Measurements from ENCODE around the gene ANKRD49. TPM values are rescaled to one million over a fixed set of nuclear protein-coding genes. Genes with fewer than 3 reads are reported as not detected.

ANKRD49 gene, protein sequence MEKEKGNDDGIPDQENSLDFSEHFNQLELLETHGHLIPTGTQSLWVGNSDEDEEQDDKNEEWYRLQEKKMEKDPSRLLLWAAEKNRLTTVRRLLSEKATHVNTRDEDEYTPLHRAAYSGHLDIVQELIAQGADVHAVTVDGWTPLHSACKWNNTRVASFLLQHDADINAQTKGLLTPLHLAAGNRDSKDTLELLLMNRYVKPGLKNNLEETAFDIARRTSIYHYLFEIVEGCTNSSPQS
- total RNA-seq = 7.7 and 10.2 TPM in 2 replicates

DNA sequence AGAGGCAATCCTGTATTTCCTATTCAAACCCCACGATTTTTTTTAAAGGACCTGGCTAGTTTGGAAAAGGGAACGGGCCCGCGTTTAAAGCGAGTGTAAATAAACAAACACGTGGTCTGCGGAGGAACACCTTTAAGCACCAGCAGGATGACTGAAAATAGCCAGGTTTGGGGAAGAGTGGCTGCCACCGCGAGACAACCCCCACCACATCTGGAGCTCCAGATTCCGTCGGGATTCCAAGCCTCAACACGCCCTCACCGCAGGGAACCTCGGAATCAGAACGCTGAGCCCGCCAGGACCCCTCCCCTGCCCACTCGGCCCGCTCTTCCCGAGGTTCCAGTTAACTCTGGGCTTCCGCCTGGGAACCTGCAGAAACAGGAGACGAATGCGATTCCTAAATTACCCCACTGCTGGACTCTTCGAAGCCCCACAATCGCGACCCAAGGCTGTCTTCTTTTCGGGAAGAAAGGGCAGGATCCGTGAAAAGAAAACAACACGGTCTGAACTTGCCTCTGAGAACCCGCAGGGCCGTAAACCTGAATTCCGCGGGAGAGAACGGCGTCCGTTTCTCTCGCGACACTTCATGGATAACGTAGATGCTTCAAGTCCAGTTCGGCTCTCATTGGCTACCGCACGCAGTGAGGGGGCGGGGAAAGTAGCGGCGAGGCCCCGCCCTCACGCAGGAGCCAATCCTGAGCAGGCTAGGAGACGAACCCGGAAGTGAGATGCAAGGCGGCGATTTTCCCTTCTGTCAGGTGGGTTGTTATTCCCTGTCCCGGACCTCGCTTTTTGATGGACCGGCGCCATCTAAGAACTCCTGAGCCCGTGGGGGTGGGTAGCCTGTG, at the start of gene ANKRD49, which contains the start of gene MRE11:
Gene ANKRD49 (plus strand): TSS at position 704 of the 845 bp plus-strand sequence. CDS start 2,710 bp downstream, outside the sequence.
Gene MRE11 (minus strand): TSS at position 564 of the 845 bp plus-strand sequence. CDS start 1,043 bp downstream, outside the sequence.

DNA sequence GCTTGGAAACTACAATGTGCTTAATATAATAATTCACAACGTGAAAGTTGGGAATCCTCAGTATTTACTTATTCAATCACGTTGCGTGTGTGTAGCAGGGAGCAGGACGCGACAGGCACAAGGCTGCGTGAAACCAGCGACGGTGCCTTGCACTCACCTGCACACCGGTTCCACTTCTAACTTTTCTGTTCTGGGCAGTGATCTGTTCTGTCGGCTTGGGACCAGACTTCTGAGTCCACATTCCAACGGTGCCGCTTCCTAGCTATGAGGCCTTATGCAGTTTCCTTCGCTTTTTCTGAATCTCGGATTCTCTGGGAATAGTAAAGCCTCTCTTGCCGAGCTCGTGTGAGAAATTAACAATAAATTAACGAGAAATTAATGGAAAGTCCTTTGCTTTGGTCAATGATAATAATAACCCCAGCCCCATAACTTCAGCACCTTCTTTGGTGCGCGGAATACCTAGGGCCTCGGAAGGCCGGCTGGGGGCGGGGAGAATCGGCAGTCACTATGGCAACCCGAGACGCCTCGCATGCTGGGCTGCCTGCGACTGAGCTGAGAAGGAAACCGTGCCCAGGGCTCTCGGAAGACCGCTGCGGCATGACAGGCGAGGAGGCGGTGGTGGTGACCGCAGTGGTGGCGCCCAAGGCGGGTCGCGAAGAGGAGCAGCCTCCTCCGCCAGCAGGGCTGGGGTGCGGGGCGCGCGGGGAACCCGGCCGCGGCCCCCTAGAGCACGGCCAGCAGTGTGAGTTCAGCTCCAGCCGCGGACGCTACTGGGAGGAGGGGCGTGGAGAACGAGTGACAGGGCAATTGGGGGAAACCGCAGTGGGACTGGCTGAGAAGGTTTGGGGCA, 18.4 kb downstream of the ANKRD49 start, which contains the start of gene C11orf97:
Gene C11orf97 (plus strand): TSS at position 530 of the 850 bp plus-strand sequence. CDS start 68 bp downstream, at position 598.

DNA sequence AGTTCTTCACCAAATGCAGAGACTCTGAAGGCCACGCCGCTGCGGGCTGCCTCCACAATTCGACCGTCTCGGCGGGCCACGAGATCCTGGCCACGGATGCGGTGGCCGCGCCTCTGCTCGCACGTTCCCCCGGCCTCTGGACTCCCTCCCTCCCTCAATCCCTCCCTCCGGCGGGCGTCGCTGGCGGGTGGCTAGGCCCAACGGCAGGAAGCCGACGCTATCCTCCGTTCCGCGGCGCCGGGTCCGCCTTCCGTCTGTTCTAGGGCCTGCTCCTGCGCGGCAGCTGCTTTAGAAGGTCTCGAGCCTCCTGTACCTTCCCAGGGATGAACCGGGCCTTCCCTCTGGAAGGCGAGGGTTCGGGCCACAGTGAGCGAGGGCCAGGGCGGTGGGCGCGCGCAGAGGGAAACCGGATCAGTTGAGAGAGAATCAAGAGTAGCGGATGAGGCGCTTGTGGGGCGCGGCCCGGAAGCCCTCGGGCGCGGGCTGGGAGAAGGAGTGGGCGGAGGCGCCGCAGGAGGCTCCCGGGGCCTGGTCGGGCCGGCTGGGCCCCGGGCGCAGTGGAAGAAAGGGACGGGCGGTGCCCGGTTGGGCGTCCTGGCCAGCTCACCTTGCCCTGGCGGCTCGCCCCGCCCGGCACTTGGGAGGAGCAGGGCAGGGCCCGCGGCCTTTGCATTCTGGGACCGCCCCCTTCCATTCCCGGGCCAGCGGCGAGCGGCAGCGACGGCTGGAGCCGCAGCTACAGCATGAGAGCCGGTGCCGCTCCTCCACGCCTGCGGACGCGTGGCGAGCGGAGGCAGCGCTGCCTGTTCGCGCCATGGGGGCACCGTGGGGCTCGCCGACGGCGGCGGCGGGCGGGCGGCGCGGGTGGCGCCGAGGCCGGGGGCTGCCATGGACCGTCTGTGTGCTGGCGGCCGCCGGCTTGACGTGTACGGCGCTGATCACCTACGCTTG, 50.2 kb downstream of the ANKRD49 start, which contains the start of gene FUT4:
Gene FUT4 (plus strand): TSS at position 227 of the 951 bp plus-strand sequence. CDS start 213 bp downstream, at position 440.

Other genes with a start within 250 kb of the ANKRD49 start
- not detected in 2 replicates for gene IZUMO1R, start 189.4 kb upstream of the ANKRD49 start, total RNA-seq
- 0.07 TPM in 1 of 2 replicates, not detected in the other for gene GPR83, start 92.6 kb upstream of the ANKRD49 start, total RNA-seq
- 10.6 and 10.8 TPM in 2 replicates for gene MRE11, start 140 bp upstream of the ANKRD49 start, total RNA-seq
- not detected in 2 replicates for gene C11orf97, start 18.5 kb downstream of the ANKRD49 start, total RNA-seq
- 2.0 and 2.4 TPM in 2 replicates for gene FUT4, start 49.9 kb downstream of the ANKRD49 start, total RNA-seq
- 0.35 and 1.2 TPM in 2 replicates for gene PIWIL4, start 73.4 kb downstream of the ANKRD49 start, total RNA-seq

Data from airway epithelial cell (primary cell).